Amniotic stem cell (primary cell): ENCODE measurements around the gene HERPUD2.
A peak's percentile ranks its signal among the peaks of the same experiment; 100 is the strongest.

Experiments used
- DNase-seq: peaks from one replicate; lab custom pipeline; 2025; lab: John Stamatoyannopoulos, UW

HERPUD2 gene

GRCh38 chr7:35694784-35695472 lies at the start of gene HERPUD2:
Gene HERPUD2, minus strand, starts transcription at chr7:35695135. Its CDS starts 805 bp downstream, at chr7:35694330.
- DNase-seq = peak; percentile 65

GRCh38 chr7:35738889-35739288 lies 44.0 kb upstream of the HERPUD2 start:
- no peak for DNase-seq

- DNase-seq = no peak
Measured at GRCh38 chr7:35736725-35737124, 41.8 kb upstream of the HERPUD2 start.

GRCh38 chr7:35735396-35735795 lies 40.5 kb upstream of the HERPUD2 start:
- DNase-seq = no peak

GRCh38 chr7:35734001-35734483 lies 39.1 kb upstream of the HERPUD2 start:
- no peak for DNase-seq

- DNase-seq = no peak
Measured at GRCh38 chr7:35731349-35731748, 36.4 kb upstream of the HERPUD2 start.

- DNase-seq = no peak
Measured at GRCh38 chr7:35729061-35729783, 34.3 kb upstream of the HERPUD2 start.

GRCh38 chr7:35728412-35729060 lies 33.6 kb upstream of the HERPUD2 start:
- no peak for DNase-seq

GRCh38 chr7:35727571-35727970 lies 32.6 kb upstream of the HERPUD2 start:
- no peak for DNase-seq

- no peak for DNase-seq
Measured at GRCh38 chr7:35726654-35727053, 31.7 kb upstream of the HERPUD2 start.

- DNase-seq = no peak
Measured at GRCh38 chr7:35725280-35725680, 30.3 kb upstream of the HERPUD2 start.

- no peak for DNase-seq
Measured at GRCh38 chr7:35723011-35723410, 28.1 kb upstream of the HERPUD2 start.

- DNase-seq = no peak
Measured at GRCh38 chr7:35722054-35722849, 27.3 kb upstream of the HERPUD2 start.

GRCh38 chr7:35721288-35721687 lies 26.4 kb upstream of the HERPUD2 start:
- DNase-seq = no peak

GRCh38 chr7:35720849-35721248 lies 25.9 kb upstream of the HERPUD2 start:
- DNase-seq = no peak

GRCh38 chr7:35720032-35720431 lies 25.1 kb upstream of the HERPUD2 start:
- DNase-seq = no peak

- DNase-seq = no peak
Measured at GRCh38 chr7:35718047-35718446, 23.1 kb upstream of the HERPUD2 start.

- DNase-seq = no peak
Measured at GRCh38 chr7:35717516-35717915, 22.6 kb upstream of the HERPUD2 start.

- no peak for DNase-seq
Measured at GRCh38 chr7:35717013-35717412, 22.1 kb upstream of the HERPUD2 start.

- no peak for DNase-seq
Measured at GRCh38 chr7:35716038-35716803, 21.3 kb upstream of the HERPUD2 start.

- DNase-seq = no peak
Measured at GRCh38 chr7:35714862-35715261, 19.9 kb upstream of the HERPUD2 start.
